Natural killer cell (primary cell): Measurements from ENCODE around the gene RNF220. TPM values are rescaled to one million over a fixed set of nuclear protein-coding genes. Genes with fewer than 3 reads are reported as not detected.

Source experiments
- ATAC-seq, 3 donors: fragments of 150-1000 bp in 2 of 3; fragments of 200-7000 bp in 1 of 3; cut with Tn5 transposase; 1 replicate in 1 of 3; 2 replicates in 2 of 3; pipeline ENCODE4 v1.10.0; 2021; ENCODE audit warnings: mild to moderate bottlenecking in 2 of 3, moderate library complexity in 2 of 3
- DNase-seq, 2 donors: peaks; one replicate each; pipeline versions ENCODE4 v3.0.0 to v3.0.0-alpha.2; 2013 to 2021; ENCODE audit warnings: mixed read lengths in 1 of 2
- H3K27ac ChIP-seq: one replicate; pipeline ENCODE4 v1.5.1; 2013; ENCODE audit warnings: mild to moderate bottlenecking, low read length
- H3K27me3 ChIP-seq: one replicate; pipeline ENCODE4 v1.6.1; 2013; ENCODE audit warnings: low read length; ENCODE audit not compliant: control insufficient read depth, insufficient read depth
- H3K36me3 ChIP-seq: one replicate; pipeline ENCODE4 v1.6.1; 2013; ENCODE audit warnings: low read length; ENCODE audit not compliant: control insufficient read depth, insufficient read depth
- H3K4me1 ChIP-seq: one replicate; pipeline ENCODE4 v1.6.1; 2013; ENCODE audit warnings: low read length; ENCODE audit not compliant: control insufficient read depth, insufficient read depth
- H3K4me3 ChIP-seq: one replicate; pipeline ENCODE4 v1.5.1; 2013; ENCODE audit warnings: low read length
- H3K9me3 ChIP-seq: one replicate; pipeline ENCODE4 v1.6.1; 2013; ENCODE audit warnings: low read length; ENCODE audit not compliant: control insufficient read depth, insufficient read depth
- H3K27ac Mint-ChIP-seq, 2 donors: one replicate each; pipeline ENCODE4 v1.8.0; 2022; ENCODE audit warnings: mild to moderate bottlenecking in 2 of 2, mixed read lengths in 2 of 2, moderate library complexity in 1 of 2
- H3K27me3 Mint-ChIP-seq, 2 donors: one replicate each; pipeline ENCODE4 v1.8.0; 2022; ENCODE audit warnings: low read depth in 2 of 2, mixed read lengths in 2 of 2
- H3K36me3 Mint-ChIP-seq: one replicate; pipeline ENCODE4 v1.8.0; 2022; ENCODE audit warnings: mixed read lengths
- H3K4me1 Mint-ChIP-seq, 2 donors: one replicate each; pipeline ENCODE4 v1.8.0; 2022; ENCODE audit warnings: mixed read lengths in 2 of 2
- H3K4me3 Mint-ChIP-seq: one replicate; pipeline ENCODE4 v1.8.0; 2022; ENCODE audit warnings: mild to moderate bottlenecking, moderate library complexity, mixed read lengths
- H3K9me3 Mint-ChIP-seq, 2 donors: one replicate each; pipeline ENCODE4 v1.8.0; 2022; ENCODE audit warnings: mixed read lengths in 2 of 2
- CTCF ChIP-seq: fragments of 200-600 bp; IDR thresholded peaks from one replicate; pipeline ENCODE4 v1.8.0; 2022; ENCODE audit warnings: antibody characterized with exemption
- WGBS: methylation state at CpG from one replicate; pipeline ENCODE4 v1.1.7; 2013; ENCODE audit warnings: missing lambda C conversion rate; ENCODE audit not compliant: insufficient coverage; 5-methylcytosine and 5-hydroxymethylcytosine counted together
- intact Hi-C: fragments of 100-400 bp; cut with micrococcal nuclease; formaldehyde crosslinking; loops from one replicate; pipeline ENCODE4 v1.14.2; 2022
- total RNA-seq, 4 donors: library from RNA; stranded (reverse); fragments of 120-200 nt in 1 of 4; gene quantifications; one replicate each; pipeline versions ENCODE4 v1.2.3 to v1.2.4, GENCODE V29; 2013 to 2022

The RNF220 gene
- total RNA-seq, 3 donors from 2014 or later (not counting 1 experiment from before 2014, with no cell fraction given): 88.5 to 107 (median 105) TPM

GRCh38 chr1:44677201-44677766 lies 272.2 kb downstream of the RNF220 start:
- Histone ChIP-seq H3K27me3 (no peaks in the 10 kb centered on the region), H3K4me3 (no peak overlapping the region), H3K4me1 (peaks cover 30% of the 10 kb centered on the region), H3K27ac (no peak overlapping the region), H3K9me3 (no peaks in the 10 kb centered on the region), H3K36me3 (no peaks in the 10 kb centered on the region)
- peak in 1 of 2 donors; percentile 51 for DNase-seq
- peak; percentile 41 for TF ChIP-seq CTCF
- no peaks in the 10 kb centered on the region for H3K9me3 Mint-ChIP-seq
- H3K4me3 Mint-ChIP-seq: no peak overlapping the region
- no peak overlapping the region for H3K27ac Mint-ChIP-seq
- ATAC-seq: no peak
- WGBS: 73% methylated on average over 6 of the region's 6 CpGs
- no peaks in the 10 kb centered on the region for H3K27me3 Mint-ChIP-seq
- H3K36me3 Mint-ChIP-seq: no peaks in the 10 kb centered on the region
- H3K4me1 Mint-ChIP-seq: peaks cover 23% of the 10 kb centered on the region in 2 donors
- intact Hi-C loops: no loop called here

DNA sequence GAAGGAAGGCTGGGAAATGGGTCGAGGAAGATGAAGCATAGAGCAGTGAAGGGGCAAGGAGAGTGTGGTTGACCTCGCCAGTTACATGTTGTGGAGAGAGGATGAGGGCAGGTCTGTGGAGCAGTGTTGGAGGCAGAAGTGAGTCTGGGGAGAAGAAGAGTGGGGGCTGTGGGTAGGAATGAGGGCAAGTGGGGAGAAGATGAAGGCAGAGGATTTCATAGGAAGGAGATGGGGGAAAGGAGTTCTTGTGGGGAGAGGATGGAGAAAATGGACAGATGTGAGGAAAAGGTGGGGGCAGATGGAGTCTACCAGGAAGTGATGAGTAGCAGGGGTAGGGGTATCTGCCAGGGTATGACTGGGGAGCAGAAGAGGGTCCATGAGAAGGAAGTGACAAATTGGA lies 273.1 kb downstream of the RNF220 start:
- H3K27me3 Mint-ChIP-seq: no peaks in the 10 kb centered on the region
- intact Hi-C loops: no loop called here
- TF ChIP-seq CTCF: no peak
- peaks cover 15 to 18% of the 10 kb centered on the region in 2 donors for H3K4me1 Mint-ChIP-seq
- H3K4me3 ChIP-seq: no peak overlapping the region
- ATAC-seq: no peak
- H3K9me3 Mint-ChIP-seq: no peaks in the 10 kb centered on the region
- DNase-seq: no peak
- H3K27ac Mint-ChIP-seq: no peak overlapping the region
- 81% methylated on average over 2 of the region's 2 CpGs for WGBS
- H3K36me3 Mint-ChIP-seq: no peaks in the 10 kb centered on the region
- H3K36me3 ChIP-seq: no peaks in the 10 kb centered on the region
- no peak overlapping the region for H3K4me3 Mint-ChIP-seq
- no peaks in the 10 kb centered on the region for H3K9me3 ChIP-seq
- no peaks in the 10 kb centered on the region for H3K27me3 ChIP-seq
- peaks cover 22% of the 10 kb centered on the region for H3K4me1 ChIP-seq
- H3K27ac ChIP-seq: no peak overlapping the region

GRCh38 chr1:44678626-44679025 lies 273.6 kb downstream of the RNF220 start:
- DNase-seq (no peak), ATAC-seq (no peak)
- no peak overlapping the region for H3K4me3 Mint-ChIP-seq
- H3K9me3 Mint-ChIP-seq: no peaks in the 10 kb centered on the region
- H3K4me3 ChIP-seq: no peak overlapping the region
- H3K9me3 ChIP-seq: no peaks in the 10 kb centered on the region
- H3K4me1 ChIP-seq: peaks cover 17% of the 10 kb centered on the region
- no peaks in the 10 kb centered on the region for H3K27me3 ChIP-seq
- no peak overlapping the region for H3K27ac ChIP-seq
- no peak overlapping the region for H3K27ac Mint-ChIP-seq
- H3K4me1 Mint-ChIP-seq: peaks cover 10 to 13% of the 10 kb centered on the region in 2 donors
- no peak for TF ChIP-seq CTCF
- intact Hi-C loops: no loop called here
- no peaks in the 10 kb centered on the region for H3K36me3 Mint-ChIP-seq
- no peaks in the 10 kb centered on the region for H3K36me3 ChIP-seq
- 91% methylated on average over 4 of the region's 4 CpGs for WGBS
- no peaks in the 10 kb centered on the region for H3K27me3 Mint-ChIP-seq

- no peak overlapping the region for H3K4me3 Mint-ChIP-seq
- intact Hi-C loops: no loop called here
- no peak overlapping the region for H3K27ac Mint-ChIP-seq
- no peaks in the 10 kb centered on the region for H3K9me3 ChIP-seq
- TF ChIP-seq CTCF: no peak
- H3K4me3 ChIP-seq: no peak overlapping the region
- WGBS: 91% methylated on average over 5 of the region's 5 CpGs
- DNase-seq (no peak), ATAC-seq (no peak)
- no peaks in the 10 kb centered on the region for H3K27me3 ChIP-seq
- no peaks in the 10 kb centered on the region for H3K9me3 Mint-ChIP-seq
- H3K27me3 Mint-ChIP-seq: no peaks in the 10 kb centered on the region
- peaks cover 7% of the 10 kb centered on the region in 2 donors for H3K4me1 Mint-ChIP-seq
- H3K36me3 Mint-ChIP-seq: no peaks in the 10 kb centered on the region
- peaks cover 14% of the 10 kb centered on the region for H3K4me1 ChIP-seq
- H3K27ac ChIP-seq: no peak overlapping the region
- H3K36me3 ChIP-seq: no peaks in the 10 kb centered on the region
Observed at GRCh38 chr1:44679468-44679867, 274.4 kb downstream of the RNF220 start.
